Thyroid gland (tissue), 4 donors: ENCODE results near the gene OXSR1.

ENCODE experiments used
- CTCF ChIP-seq, 6 experiments: fragments of 200-600 bp in 3 of 6; fragments of 450-650 bp in 3 of 6; sonication (generic) in 3 of 6; IDR thresholded peaks; one replicate each; pipeline ENCODE4 v1.5.1; 2016 to 2019; ENCODE audit warnings: antibody characterized with exemption in 6 of 6, mild to moderate bottlenecking in 2 of 6, inconsistent platforms in 1 of 6, moderate library complexity in 1 of 6
- POLR2A ChIP-seq, 2 donors: fragments of 450-650 bp; IDR thresholded peaks; one replicate each; pipeline ENCODE4 v1.6.1; 2017; ENCODE audit warnings: antibody characterized with exemption in 2 of 2, mild to moderate bottlenecking in 2 of 2, moderate library complexity in 1 of 2

GRCh38 chr3:38150780-38151528, 14.4 kb upstream of the OXSR1 start:
- TF ChIP-seq CTCF (IDR thresholded peaks at IDR 0.05) (no peak), POLR2A (IDR thresholded peaks at IDR 0.05) (no peak)
